ENCODE results near the gene DPM2.

The DPM2 gene

DNA sequence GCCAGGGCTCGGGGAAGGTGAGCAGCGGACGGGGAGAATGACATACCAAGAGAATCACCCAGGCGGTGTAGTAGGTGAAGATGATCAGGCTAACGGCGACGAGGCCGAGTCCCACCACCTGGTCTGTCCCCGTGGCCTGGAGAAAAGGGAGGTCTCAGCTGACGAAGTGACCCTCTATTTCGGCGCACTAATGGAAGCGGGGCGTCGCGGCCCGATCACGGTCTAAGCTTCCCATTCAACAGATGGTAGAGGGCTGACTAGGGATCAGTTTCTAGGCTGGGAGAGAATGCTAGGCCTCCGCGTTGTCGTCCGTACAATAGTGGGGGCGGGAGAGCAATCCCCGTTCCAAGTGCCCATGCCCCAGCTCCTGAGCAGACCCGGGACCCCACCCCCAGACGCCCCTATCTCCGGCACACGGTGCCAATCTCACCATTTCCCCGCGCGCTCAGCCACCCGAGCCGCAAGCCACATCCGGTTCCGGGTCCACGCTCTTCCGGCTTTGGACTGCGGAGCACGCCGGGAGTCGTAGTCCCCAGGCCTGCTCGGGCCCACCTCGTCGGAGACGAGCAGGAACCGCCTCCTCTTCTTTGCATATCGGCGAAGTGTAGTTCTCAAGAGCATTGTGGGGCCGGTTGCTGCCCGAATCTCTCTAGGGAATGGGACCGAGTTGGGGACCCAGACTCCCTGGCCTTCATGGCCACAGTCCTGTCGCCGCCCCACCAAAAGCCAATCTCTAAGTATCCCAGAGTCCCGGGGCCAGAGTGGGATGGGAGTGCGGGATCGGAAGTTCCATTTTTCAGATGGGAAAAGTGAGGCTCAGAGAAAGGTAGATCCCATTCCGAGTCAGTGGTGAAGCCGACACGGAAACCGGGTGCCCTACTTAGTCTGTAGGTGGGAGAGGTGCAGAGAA, at the start of gene DPM2:
DPM2 (minus strand) TSS at position 467 of the 910 bp plus-strand sequence; CDS start at position 433, 34 bp downstream.
- peak within 1 kb of the TSS; percentile 85 to 91 for H3K4me3 ChIP-seq (ENCODE audit: low read depth in 1 of 2, low read length in 2 of 2)
- DNase-seq (peak; percentile 87), ATAC-seq (ENCODE audit: insufficient read depth, low read depth) (peak; percentile 97)
- peak within 1 kb of the TSS; percentile 83 for H2AFZ ChIP-seq (ENCODE audit: low read depth, low read length)
- H3K36me3 ChIP-seq (ENCODE audit: insufficient read depth, low read length): peaks cover 31% of the 10 kb centered on the region
- peaks cover 32% of the 10 kb centered on the region for H4K20me1 ChIP-seq (ENCODE audit: insufficient read depth, low read length)
- peak within 1 kb of the TSS; percentile 86 for H3K27ac ChIP-seq (ENCODE audit: low read length)
- peaks cover 37% of the 10 kb centered on the region for H3K4me1 ChIP-seq (ENCODE audit: insufficient read depth, low read length)
- H3K4me2 ChIP-seq (ENCODE audit: insufficient read depth, low read length): peak within 1 kb of the TSS; percentile 74
- TF ChIP-seq EZH2 (IDR thresholded peaks at IDR 0.05; ENCODE audit: borderline replicate concordance, low read depth, low read length, severe bottlenecking) (no peak), CTCF (IDR thresholded peaks at IDR 0.05; ENCODE audit: borderline replicate concordance, extremely low read depth, low read length, poor library complexity, severe bottlenecking) (no peak)
- peak within 1 kb of the TSS; percentile 74 for H3K9ac ChIP-seq (ENCODE audit: low read depth, low read length)
- peaks cover 38% of the 10 kb centered on the region for H3K79me2 ChIP-seq (ENCODE audit: insufficient read depth, low read length)
- H3K27me3 ChIP-seq (ENCODE audit: insufficient read depth, low read length, poor library complexity): no peaks in the 10 kb centered on the region
- H3K9me3 ChIP-seq (ENCODE audit: insufficient read depth, low read length, severe bottlenecking): no peaks in the 10 kb centered on the region

DNA sequence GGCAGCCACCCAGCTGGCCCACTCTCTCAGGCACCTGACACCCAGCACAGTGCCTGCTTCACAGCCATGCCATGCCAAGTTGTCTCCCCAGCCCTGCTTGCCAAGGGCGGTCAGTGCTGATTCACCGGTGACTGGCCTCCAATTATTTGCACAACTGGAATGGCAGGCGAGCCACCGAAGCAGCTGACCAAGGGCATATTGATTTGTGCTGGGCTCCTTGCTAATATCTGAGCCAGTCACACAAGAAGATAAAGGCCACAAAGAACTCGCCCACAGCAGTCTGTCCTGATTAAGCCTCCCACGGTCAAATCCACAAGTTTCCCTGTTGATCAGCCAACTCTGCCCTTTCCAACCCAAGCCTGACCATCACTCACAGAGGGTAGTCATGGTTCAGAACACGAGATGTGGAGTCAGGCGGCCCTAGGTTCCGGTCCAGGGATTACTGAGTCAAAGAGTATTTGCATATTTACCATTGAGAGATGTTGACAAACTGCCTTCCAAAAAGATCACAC, 49.5 kb upstream of the DPM2 start:
- Histone ChIP-seq H3K36me3 (ENCODE audit: insufficient read depth, low read length) (no peaks in the 10 kb centered on the region), H3K9me3 (ENCODE audit: insufficient read depth, low read length, severe bottlenecking) (no peaks in the 10 kb centered on the region), H3K27me3 (ENCODE audit: insufficient read depth, low read length, poor library complexity) (no peaks in the 10 kb centered on the region), H4K20me1 (ENCODE audit: insufficient read depth, low read length) (no peaks in the 10 kb centered on the region), H3K4me3 (ENCODE audit: low read depth in 1 of 2, low read length in 2 of 2) (no peak overlapping the region), H3K27ac (ENCODE audit: low read length) (no peak overlapping the region), H2AFZ (ENCODE audit: low read depth, low read length) (no peak overlapping the region), H3K9ac (ENCODE audit: low read depth, low read length) (no peak overlapping the region), H3K4me1 (ENCODE audit: insufficient read depth, low read length) (no peaks in the 10 kb centered on the region), H3K4me2 (ENCODE audit: insufficient read depth, low read length) (no peak overlapping the region), H3K79me2 (ENCODE audit: insufficient read depth, low read length) (no peaks in the 10 kb centered on the region)
- TF ChIP-seq EZH2 (IDR thresholded peaks at IDR 0.05; ENCODE audit: borderline replicate concordance, low read depth, low read length, severe bottlenecking) (no peak), CTCF (IDR thresholded peaks at IDR 0.05; ENCODE audit: borderline replicate concordance, extremely low read depth, low read length, poor library complexity, severe bottlenecking) (no peak)
- ATAC-seq (ENCODE audit: insufficient read depth, low read depth) (no peak), DNase-seq (no peak)

- TF ChIP-seq CTCF (IDR thresholded peaks at IDR 0.05; ENCODE audit: borderline replicate concordance, extremely low read depth, low read length, poor library complexity, severe bottlenecking): no peak
- TF ChIP-seq EZH2 (IDR thresholded peaks at IDR 0.05; ENCODE audit: borderline replicate concordance, low read depth, low read length, severe bottlenecking): no peak
Observed at GRCh38 chr9:127985011-127985410, 47.4 kb upstream of the DPM2 start.

More at GRCh38 chr9:127985011-127985410, 47.4 kb upstream of the DPM2 start:
- no peaks in the 10 kb centered on the region for H3K9me3 ChIP-seq (ENCODE audit: insufficient read depth, low read length, severe bottlenecking)
- no peaks in the 10 kb centered on the region for H4K20me1 ChIP-seq (ENCODE audit: insufficient read depth, low read length)
- H3K27me3 ChIP-seq (ENCODE audit: insufficient read depth, low read length, poor library complexity): no peaks in the 10 kb centered on the region
- H3K4me3 ChIP-seq (ENCODE audit: low read depth in 1 of 2, low read length in 2 of 2): no peak overlapping the region
- no peak overlapping the region for H3K27ac ChIP-seq (ENCODE audit: low read length)
- peaks cover 1% of the 10 kb centered on the region; the same call in 1 of the 2 replicates for H3K79me2 ChIP-seq (ENCODE audit: insufficient read depth, low read length)
- ATAC-seq (ENCODE audit: insufficient read depth, low read depth) (no peak), DNase-seq (no peak)
- H3K9ac ChIP-seq (ENCODE audit: low read depth, low read length): no peak overlapping the region
- no peak overlapping the region for H2AFZ ChIP-seq (ENCODE audit: low read depth, low read length)
- no peaks in the 10 kb centered on the region for H3K36me3 ChIP-seq (ENCODE audit: insufficient read depth, low read length)
- no peak overlapping the region for H3K4me2 ChIP-seq (ENCODE audit: insufficient read depth, low read length)
- peaks cover 12% of the 10 kb centered on the region for H3K4me1 ChIP-seq (ENCODE audit: insufficient read depth, low read length)

Measured in DND-41 (cell line).